WI38 (cell line): ENCODE measurements around the gene TMEM151A.

Source experiments
- H3K4me3 ChIP-seq: 2 replicates; pipeline ENCODE4 v1.5.1; 2011; ENCODE audit warnings: low read depth, mild to moderate bottlenecking, control low read depth, low read length
- TF ChIP-seq, protein P1 (sequence below): IDR thresholded peaks from 2 replicates; pipeline ENCODE4 v1.5.1; 2012; ENCODE audit warnings: low read depth, mild to moderate bottlenecking, control low read depth, low read length

TMEM151A gene

DNA sequence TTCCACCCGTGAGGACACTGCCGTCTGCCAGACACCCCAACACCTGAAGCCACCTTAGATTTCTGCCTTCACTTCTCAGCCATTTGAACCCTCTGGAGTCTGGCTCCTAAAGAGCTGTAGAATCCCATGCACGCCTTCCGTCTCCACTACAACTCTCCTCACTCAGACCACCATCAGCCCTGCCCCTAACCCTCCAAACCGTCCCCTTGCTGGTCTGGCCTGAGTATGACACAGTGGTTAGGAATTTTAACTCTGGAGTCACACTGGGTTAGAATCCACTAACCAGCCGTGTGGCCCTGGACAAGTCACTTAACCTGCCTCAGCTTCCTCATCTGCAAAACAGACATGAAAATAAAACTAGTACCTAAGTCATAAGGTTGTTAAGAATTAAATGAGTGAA lies 10.7 kb upstream of the TMEM151A start:
- no peak overlapping the region for H3K4me3 ChIP-seq
- TF ChIP-seq, protein P1, sequence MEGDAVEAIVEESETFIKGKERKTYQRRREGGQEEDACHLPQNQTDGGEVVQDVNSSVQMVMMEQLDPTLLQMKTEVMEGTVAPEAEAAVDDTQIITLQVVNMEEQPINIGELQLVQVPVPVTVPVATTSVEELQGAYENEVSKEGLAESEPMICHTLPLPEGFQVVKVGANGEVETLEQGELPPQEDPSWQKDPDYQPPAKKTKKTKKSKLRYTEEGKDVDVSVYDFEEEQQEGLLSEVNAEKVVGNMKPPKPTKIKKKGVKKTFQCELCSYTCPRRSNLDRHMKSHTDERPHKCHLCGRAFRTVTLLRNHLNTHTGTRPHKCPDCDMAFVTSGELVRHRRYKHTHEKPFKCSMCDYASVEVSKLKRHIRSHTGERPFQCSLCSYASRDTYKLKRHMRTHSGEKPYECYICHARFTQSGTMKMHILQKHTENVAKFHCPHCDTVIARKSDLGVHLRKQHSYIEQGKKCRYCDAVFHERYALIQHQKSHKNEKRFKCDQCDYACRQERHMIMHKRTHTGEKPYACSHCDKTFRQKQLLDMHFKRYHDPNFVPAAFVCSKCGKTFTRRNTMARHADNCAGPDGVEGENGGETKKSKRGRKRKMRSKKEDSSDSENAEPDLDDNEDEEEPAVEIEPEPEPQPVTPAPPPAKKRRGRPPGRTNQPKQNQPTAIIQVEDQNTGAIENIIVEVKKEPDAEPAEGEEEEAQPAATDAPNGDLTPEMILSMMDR, result no peak

DNA sequence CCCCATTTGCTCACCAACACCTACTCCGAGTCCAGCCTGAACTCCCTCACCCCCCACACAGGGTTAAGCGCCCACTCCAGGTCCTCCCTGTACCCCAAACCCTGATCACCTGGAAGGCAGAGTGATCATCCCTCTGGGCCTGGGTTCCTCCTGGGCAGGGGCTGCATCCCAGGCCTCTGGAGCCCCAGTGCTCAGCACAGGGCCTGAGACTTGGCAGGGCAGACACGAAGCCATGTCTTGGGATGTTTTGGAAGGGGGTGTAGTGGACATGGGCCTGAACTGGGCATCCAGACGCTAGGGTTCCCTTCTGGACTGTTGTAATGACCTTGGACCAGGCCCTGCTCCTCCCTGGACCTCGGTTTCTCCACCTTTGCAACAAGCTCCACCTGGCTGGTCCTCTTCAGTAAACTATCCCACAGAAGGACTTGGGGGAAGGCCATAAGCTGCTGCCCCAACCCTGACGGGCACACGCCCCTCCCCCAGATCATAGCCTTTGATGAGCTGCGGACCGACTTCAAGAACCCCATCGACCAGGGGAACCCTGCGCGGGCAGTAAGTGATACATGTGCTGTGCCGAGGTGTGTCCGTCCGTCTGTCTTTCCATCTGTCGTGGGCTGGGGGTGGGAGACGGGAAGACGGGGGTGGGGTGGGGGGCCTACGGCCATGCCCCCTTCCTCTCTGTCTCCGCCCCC lies 9.8 kb upstream of the TMEM151A start:
- no peak overlapping the region for H3K4me3 ChIP-seq
- TF ChIP-seq, protein P1, result no peak

DNA sequence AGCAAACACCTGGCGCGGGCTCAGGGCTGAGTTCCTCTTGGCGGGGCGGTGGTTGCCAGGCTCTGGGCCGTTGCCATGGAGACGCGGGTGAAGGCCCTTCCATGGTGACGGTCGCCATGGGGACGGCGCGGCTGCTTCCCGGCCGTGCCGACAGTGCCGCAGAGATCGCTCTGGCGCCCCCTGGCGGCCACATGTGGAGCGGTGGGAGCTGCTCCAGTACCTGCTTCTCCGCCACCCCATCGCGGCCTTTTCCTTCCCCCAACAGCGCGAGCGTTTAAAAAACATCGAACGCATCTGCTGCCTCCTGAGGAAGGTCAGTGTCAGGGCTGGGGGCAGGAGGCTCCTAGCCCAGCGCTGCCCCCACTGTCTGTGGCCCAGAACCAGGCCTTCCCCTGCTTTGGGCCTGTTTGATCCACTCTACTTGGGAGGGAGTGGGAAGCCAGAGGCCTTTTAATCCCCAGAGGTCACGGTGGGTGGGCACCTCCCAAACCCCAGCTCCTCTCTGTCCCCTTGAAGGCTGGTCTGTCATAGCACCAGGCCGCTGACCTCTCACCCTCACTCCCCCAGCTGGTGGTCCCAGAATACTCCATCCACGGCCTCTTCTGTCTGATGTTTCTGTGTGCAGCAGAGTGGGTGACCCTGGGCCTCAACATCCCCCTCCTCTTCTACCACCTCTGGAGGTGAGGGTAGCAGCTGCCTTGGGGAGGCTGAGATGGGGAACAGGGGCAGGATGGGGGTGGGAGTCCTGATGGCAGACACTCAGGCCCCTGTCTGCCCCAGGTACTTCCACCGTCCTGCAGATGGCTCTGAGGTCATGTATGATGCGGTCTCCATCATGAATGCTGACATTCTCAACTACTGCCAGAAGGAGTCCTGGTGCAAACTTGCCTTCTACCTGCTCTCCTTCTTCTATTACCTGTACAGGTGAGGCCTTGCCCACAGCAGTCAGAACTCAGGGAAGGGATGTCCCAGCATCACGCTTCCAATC lies 8.9 kb upstream of the TMEM151A start:
- TF ChIP-seq, protein P1, result peak; percentile 77
- H3K4me3 ChIP-seq, result no peak overlapping the region

DNA sequence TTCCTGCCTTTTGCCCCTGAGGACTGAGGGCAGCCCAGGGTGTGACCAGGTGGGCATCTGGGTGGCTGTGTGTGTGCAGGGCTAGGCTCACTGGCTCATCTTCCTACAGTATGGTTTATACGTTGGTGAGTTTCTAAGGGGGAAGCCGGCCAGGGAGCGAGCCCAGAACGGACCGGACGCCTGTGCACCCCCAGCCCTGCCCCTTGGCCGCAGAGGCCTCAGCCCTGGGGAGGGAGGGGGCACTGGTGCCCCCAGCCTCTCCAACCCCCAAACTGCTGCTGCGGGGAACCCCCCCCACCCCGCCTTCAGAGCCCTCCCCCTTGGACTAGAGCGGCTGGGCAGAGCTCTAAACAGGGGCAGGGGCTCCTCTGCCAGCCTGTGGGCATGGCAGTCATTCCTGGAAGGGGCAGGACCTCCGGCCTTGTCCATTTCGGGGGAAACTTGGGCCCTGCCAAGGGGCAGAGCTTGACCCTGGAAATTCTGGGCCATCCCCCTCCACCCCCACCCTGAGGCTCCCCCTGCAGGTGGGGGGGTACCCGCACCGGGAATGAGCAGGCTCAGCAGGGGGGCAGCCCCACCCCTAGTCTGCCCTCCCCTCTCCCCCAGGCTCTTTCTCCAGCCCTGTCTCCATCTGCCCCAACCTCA lies 8.1 kb upstream of the TMEM151A start:
- TF ChIP-seq, protein P1, result no peak
- no peak overlapping the region for H3K4me3 ChIP-seq

DNA sequence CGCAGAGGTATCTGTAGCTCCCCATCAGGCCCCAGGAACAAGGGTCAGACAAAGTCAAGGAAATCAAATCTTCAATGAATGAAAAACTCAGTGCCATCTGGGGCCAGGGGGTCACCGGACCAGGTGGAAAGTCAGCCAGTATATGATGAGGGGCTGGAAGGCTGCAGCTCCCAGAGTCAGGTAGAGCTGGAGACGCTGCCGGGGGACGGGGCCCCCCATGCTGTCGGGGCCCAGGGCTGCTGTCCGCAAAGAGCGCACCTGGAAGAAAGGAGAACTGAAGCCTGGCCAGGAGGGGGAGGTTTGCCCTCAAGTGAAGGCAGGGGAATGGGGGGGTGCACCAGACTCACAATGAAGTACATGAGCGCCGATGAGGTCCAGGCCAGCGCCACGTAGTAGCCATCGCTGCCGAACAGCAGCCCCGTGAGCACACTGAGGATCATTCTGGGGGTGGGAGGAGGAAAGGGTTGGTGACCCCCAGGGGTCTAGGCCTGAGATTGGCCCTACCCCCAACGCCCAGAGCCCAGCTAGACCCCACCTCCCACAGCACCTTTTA lies 7.1 kb upstream of the TMEM151A start:
- TF ChIP-seq, protein P1, result no peak
- no peak overlapping the region for H3K4me3 ChIP-seq

DNA sequence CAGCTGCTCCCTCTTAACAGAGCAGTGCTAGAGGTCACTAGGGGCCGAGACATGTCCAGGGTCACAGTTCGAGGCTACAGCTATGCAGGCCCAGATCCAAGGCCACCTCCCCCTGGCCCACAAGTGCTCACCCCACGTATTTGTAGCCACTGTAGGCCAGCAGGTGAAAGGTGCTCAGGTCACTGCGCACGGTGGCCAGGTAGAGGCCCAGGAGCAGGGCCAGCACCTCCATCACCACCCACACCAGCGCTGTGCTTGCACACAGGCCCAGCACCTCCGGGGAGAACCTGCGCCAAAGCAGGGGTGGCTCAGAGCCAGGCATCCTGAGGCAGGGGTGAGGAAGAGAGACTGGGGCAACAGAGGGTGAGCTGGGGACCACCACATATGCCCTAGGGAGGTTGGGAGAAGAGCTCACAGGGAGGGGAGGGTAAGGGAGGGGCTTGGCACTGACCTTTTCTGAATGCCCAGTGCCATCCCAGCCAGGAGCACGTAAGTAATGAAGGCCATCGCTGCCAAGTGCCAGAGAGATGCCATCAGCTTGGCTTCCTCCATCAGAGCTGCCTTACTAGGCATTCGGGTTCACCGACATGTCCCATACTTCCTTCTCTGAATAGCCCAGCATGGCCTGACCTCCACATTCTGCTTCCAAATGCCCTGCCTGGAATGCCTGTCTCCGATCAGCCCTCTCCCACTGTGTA lies 6.3 kb upstream of the TMEM151A start:
- TF ChIP-seq, protein P1, result no peak
- no peak overlapping the region for H3K4me3 ChIP-seq
